Hematopoietic multipotent progenitor cell treated with erythropoietin and hydrocortisone succinate and interleukin-3 and kit ligand, for 8 days (in vitro differentiated cells): Measurements from ENCODE around the gene PPP4R4.
A peak's percentile ranks its signal among the peaks of the same experiment; 100 is the strongest.

Experiments used
- DNase-seq: peaks from one replicate; pipeline ENCODE4 v3.0.0-alpha.2; 2015

Gene PPP4R4

DNA sequence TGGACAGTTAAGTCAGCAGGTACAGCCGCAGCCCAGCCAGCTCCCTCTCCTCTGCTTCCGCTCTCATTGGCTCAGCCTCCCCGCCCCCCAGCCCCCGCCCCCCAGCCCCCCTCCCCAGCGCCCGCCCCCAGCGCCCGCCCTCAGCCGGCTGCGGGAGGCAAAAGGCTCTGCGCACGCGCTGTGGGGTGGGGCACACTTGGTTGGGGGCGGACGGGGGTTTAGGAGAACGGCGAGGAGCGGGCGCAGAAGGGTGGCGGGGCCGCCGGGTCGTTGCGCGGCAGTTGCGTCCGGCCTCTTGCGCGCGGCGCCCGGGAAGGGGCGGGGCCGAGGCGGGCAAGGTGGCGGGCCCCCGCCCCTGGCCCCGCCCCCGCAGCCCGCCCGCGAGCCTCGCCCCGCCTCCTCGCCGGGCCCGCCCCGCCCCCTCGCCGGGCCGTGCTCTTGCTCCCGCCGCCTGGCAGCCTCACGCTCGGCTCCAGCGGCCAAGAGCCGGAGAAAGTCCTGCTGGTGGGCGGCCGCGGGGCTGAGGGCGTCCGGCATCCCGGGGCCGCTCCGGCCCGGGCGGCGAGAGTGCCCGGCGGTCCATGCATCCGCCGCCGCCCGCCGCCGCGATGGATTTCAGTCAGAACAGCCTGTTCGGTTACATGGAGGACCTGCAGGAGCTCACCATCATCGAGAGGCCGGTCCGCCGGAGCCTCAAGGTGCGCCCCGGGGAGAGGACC is at the start of gene PPP4R4:
PPP4R4 (plus strand) TSS at position 438 of the 719 bp plus-strand sequence; CDS start at position 582, 144 bp downstream.
- DNase-seq: peak; percentile 68

DNA sequence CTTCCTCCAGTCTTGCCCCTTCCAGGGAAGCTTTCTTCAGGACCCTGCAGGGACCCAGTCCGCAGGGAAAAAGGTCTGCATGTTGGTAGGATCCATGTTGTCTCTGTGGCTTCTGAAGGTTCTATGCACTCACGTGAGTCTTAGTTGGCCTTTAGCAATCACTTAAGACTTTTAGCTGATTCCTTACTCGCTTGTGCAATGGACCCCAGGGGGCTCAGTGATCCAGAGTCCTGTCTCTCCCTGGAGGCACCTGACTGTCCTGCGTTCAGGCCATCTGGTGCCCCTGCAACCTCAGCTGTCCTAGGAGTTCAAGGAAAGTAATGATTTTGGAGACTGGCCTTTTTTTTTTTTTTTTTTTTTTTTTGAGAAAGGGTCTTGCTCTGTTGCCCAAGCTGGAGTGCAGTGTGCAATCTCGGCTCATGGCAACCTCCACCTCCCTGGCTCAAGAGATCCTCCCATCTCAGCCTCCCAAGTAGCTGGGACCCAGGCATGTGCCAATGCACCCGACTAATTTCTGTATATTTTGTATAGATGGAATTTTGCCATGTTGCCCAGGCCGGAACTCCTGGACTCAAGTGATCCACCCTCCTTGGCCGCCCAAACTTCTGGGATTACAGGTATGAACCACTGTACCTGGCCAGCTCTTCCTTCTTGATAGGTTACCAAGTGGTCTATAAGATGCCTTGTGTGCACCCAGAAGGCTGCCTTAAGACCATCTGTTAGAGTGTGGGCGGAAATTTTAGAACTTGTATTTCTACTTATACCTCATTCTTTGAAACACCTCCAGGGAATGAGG is 49.3 kb upstream of the PPP4R4 start:
- no peak for DNase-seq

- DNase-seq: no peak
These were observed 48.3 kb upstream of the PPP4R4 start for GRCh38 chr14:94125659-94126418.

GRCh38 chr14:94126419-94126677 is 47.8 kb upstream of the PPP4R4 start:
- DNase-seq: no peak

DNA sequence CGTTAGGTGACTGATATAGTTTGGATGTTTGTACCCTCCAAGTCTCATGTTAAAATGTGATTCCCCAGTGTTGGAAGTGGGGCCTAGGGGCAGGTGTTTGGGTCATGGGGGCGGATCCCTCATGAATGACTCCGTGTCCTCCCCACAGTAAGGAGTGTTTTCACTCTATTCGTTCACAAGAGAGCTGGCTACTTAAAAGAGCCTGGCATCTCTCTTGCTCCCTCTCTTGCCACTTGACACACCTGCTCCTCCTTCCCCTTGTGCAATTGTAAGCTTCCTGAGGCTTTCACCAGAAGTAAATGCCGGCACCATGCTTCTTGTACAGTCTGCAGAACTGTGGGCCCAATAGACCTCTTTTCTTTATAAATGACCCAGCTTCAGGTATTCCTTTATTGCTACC is 47.3 kb upstream of the PPP4R4 start:
- DNase-seq: no peak

- no peak for DNase-seq
These were observed 46.8 kb upstream of the PPP4R4 start for GRCh38 chr14:94127330-94127729.

- DNase-seq: no peak
These were observed 45.8 kb upstream of the PPP4R4 start for GRCh38 chr14:94128216-94128839.

GRCh38 chr14:94129111-94129757 is 44.9 kb upstream of the PPP4R4 start, which contains the start of gene IFI27L2:
TSS of gene IFI27L2 (minus strand) at chr14:94129604. CDS start at chr14:94129564, 40 bp downstream.
- DNase-seq: peak; percentile 76

GRCh38 chr14:94129758-94130414 is 44.2 kb upstream of the PPP4R4 start:
- DNase-seq: peak; percentile 53

GRCh38 chr14:94132285-94132887 is 41.7 kb upstream of the PPP4R4 start:
- peak; percentile 81 for DNase-seq

GRCh38 chr14:94135476-94135875 is 38.6 kb upstream of the PPP4R4 start:
- DNase-seq: no peak

- peak; percentile 82 for DNase-seq
These were observed 37.4 kb upstream of the PPP4R4 start for GRCh38 chr14:94136575-94137331.

DNA sequence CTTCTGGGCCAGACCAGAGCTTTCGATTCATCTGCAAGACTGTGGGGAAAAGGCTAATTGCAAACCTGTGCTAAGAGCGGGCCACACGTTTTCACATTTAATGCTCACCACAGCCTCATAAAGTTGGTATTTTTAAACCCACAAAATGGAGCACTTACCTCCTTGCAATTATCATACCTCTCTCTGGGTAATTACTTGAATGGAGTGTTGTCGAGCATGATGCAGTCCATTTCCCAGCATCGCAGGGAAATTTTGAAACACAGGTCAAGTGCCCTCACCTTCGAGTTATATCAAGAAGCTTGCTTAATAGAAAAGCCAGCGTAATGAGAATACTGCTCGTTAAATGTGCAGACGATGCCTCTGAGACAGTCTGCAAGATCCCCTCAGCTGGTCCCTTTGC is 35.9 kb upstream of the PPP4R4 start:
- no peak for DNase-seq

GRCh38 chr14:94139006-94139405 is 35.1 kb upstream of the PPP4R4 start:
- no peak for DNase-seq

- no peak for DNase-seq
These were observed 34.7 kb upstream of the PPP4R4 start for GRCh38 chr14:94139421-94139820.

GRCh38 chr14:94142247-94142646 is 31.9 kb upstream of the PPP4R4 start:
- no peak for DNase-seq

- no peak for DNase-seq
These were observed 31.3 kb upstream of the PPP4R4 start for GRCh38 chr14:94142836-94143235.

DNA sequence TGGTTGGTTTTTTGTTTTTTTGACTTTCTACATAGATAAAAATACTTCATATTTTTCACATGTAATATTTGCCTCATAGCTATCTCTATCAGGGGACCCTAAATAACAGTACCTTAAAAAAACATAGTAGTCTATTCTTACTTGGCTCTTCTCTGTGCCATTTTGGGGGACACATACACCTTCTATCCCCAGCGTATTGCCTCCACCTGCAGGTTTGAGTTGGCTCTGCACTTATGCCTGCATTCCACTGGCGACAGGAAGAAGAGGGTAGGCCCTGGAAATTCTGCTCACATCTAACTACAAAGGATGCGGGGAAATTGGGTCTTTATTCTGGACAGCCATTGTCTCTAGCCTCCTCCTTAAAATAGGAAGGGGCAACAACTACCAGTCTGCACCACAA is 30.9 kb upstream of the PPP4R4 start:
- DNase-seq: peak; percentile 31

GRCh38 chr14:94143711-94144110 is 30.4 kb upstream of the PPP4R4 start:
- no peak for DNase-seq

DNA sequence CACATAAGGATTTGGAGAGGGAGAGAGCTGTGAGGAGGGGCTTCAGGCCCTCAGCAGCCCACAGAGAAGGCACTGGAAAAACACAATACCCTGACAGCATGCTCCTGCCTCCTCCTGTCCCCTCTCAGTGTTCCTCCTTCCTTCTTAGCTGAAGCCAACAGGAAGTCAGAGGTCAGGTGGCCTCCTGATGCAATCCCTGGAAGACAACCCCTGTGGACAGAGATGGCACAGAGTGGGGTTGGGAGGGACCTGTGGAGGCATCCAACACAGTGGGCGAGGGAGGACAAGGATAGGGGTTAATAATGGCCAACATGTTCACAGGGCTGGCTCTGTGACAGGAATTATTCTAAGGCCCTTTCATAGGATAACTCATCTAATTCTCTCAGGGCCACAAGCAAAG is 29.4 kb upstream of the PPP4R4 start:
- no peak for DNase-seq
